NCI-H524 (cell line): ENCODE measurements around the gene KLF7.
A peak's percentile ranks its signal among the peaks of the same experiment; 100 is the strongest.

Experiments
- DNase-seq, 2 experiments: peaks; one replicate each; lab custom pipeline; 2025; lab: John Stamatoyannopoulos, UW

Gene KLF7

GRCh38 chr2:207165121-207166038, at the start of gene KLF7:
KLF7 (minus strand) TSS chr2:207165948; CDS start chr2:207165568, 380 bp downstream.
- DNase-seq = peak in 1 of 2 experiments; percentile 45

DNA sequence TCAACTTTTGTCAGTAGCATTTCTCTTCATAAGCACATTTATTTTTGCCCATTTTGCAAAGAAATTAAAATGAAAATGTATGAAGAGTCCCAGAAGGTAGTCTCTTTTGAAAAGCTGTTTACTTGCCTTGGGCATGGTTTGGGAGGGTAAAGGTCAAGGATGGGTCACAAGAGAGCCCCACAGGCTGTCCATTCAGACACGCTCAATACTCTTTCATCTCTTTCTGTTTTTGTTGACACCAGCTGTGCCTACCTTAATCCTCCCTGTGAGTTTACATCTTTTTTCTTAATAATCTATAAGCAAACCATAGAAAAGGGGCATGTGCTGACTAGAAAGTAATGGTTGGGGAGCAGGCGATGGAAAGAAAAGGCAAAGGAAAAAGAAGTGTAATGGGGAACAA, 49.6 kb upstream of the KLF7 start:
- no peak for DNase-seq

DNA sequence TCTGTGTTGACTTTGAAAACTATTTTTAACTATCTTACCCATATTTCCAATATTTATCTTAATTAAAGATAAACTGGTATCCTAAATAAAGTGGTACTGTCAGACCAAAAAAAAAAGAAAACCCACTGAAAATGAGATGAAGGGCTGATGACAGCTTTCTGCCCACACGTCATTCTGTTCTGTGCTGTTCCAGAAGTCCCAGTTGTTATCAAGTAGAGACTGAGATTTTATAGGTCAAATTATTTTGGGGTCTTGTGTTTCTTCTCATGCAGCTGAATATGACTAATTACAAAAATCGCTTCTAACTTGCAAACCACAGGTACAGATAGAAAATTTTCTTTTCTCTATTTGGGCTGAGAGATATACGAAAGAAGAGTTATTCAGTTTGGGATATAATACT, 48.7 kb upstream of the KLF7 start:
- no peak for DNase-seq

DNA sequence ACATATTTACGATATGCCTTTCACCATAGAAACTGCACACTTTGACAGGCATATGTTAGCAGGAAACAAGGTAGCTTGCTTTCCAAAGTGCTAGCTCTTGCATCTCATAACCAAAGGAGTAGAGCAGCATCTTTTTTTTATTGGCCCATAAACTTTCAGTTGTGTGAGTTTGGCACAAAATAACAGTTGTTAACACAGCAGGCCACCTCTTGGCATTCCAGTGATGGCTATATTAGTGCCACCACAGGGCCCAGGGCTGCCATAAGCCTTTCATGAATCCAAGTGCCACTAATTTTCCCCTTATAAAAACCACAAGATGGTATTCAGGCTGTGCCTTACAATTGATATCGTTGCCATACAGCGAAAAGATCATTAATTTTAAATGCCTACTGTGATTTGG, 40.3 kb upstream of the KLF7 start:
- DNase-seq = no peak

- DNase-seq = no peak
Measured at GRCh38 chr2:207205173-207205957, 39.6 kb upstream of the KLF7 start.

DNA sequence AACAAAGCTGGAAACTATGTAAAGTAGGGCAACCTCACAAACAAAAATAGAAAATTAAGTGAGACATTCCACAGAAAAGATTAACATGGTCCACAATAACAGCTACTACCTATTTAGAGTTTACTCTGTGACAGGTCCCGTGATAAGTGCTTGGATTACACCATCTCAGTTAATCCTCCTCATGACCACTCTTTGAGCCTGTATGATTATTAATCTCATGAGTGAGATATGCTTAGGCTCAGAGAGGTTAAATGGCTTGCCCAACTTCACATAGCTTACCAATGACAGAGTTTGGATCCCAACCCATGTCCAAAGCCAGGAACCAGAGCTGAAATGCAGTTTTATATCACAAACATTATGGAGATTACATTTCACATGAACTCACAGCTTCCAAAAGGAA, 37.3 kb upstream of the KLF7 start:
- no peak for DNase-seq

DNA sequence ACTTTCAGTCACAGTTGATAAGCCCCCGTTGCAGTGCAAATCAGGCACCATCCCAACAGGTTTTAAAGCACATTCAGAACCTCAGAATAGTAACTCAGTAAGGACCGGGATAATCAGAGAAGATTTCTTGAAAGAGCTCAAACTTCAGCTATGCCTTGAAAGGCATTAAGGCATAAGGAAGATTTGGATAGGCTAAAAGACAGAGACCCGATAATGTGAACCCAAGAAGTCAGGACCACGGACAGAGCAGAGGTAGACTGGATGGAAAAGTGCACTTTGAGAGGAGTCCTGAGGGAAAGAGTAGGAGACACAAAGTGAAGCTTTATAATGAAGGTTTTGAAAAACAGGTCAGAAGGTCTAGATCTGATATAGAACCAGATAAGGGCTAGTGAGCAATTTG, 36.9 kb upstream of the KLF7 start:
- no peak for DNase-seq

- no peak for DNase-seq
Measured at GRCh38 chr2:207201416-207201815, 35.7 kb upstream of the KLF7 start.

GRCh38 chr2:207200136-207200535, 34.4 kb upstream of the KLF7 start:
- no peak for DNase-seq

DNA sequence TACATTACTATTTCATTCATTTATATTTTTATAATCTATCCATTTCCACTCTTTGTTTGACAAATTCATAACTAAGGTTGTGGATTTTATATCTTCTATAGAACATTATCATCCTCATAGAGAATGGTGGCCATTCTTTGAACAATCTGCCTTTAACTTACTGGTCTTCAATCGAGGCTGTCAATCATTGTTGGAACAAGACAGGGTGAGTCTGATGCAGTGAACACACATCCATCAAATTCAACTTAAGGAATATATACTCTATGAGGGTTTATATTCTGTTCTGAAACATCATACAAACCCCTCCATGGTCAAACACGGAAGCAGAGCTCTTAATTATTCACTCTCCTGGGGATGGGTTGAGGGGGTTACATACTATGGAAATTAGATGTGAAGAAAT, 28.3 kb upstream of the KLF7 start:
- DNase-seq = no peak

- DNase-seq = no peak
Measured at GRCh38 chr2:207188626-207189419, 23.1 kb upstream of the KLF7 start.

DNA sequence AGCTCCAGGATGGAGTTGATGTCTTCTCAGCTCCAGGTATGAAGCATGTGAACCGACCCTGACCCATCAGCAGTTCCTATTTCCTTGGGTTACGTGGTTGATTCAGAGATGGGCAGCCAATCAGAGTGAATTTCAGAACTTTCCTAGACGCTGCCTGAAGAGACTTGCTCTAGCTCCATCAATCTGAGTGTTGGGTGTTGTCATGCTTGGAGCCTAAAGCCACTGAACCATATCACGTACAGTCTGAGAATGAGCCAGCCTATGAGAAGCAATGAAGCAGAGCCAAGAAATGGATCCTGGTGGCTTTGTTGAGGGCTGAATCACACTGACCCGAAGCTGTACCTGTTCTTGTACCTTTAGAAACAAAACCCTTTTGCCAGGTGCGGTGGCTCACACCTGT, 19.6 kb upstream of the KLF7 start:
- no peak for DNase-seq

- DNase-seq = no peak
Measured at GRCh38 chr2:207184768-207185167, 19.0 kb upstream of the KLF7 start.

DNA sequence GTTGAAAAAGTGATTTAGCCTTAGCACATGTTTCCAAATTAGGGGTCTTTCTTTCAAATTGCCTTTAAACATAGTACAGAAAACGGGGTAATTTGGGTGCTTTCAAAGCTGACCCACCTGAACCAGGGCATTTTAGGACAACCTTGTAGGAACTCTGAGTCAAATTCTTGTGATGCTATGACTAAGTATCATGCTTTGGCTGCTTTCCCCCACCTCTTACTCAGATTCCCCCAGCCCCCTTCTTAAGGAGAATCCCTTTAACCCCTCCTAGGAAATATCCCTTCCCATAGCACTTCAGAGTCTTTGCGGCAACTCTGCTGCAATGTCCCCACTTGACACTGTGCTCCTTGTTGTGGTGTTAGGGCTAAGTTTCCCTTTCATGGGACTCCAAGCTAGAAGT, 18.6 kb upstream of the KLF7 start:
- DNase-seq = no peak

GRCh38 chr2:207183506-207183905, 17.8 kb upstream of the KLF7 start:
- DNase-seq = no peak

GRCh38 chr2:207182911-207183310, 17.2 kb upstream of the KLF7 start:
- no peak for DNase-seq

DNA sequence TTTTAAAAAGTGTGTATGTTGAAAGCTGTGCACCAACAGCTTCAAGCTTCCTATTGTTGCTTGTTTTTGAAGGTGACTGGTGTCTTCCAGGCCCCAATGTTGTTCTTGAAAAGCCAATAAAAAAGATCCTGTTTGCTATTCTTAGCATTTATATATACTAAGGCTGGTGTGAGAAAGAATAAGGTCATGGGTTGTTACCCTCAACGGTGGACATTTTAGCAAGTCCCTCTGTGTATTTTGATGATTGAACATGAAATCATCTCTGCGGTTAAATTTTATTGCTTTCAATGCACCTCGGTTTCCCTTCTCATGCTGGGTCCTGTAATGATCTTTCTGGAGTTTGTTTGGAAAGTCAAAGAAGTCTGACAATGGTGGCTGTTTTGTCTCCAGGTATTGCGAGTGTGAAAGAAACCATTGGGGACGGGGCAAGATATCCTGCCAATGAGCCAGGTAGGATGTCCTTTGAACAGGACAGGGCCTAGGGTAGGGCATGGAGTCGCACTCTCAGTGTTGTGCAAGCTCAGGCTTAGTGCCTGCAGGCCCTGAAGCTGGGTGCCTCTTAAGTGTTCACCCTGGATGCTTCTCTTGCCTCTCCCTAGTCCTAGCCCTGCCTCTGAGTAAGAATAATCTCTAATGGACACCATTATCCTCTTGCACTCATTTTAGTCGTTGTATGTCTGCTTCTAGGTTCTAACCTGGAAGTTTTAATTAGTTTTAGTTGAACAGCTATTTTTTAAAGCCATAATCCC, 16.0 kb upstream of the KLF7 start:
- DNase-seq = no peak

DNA sequence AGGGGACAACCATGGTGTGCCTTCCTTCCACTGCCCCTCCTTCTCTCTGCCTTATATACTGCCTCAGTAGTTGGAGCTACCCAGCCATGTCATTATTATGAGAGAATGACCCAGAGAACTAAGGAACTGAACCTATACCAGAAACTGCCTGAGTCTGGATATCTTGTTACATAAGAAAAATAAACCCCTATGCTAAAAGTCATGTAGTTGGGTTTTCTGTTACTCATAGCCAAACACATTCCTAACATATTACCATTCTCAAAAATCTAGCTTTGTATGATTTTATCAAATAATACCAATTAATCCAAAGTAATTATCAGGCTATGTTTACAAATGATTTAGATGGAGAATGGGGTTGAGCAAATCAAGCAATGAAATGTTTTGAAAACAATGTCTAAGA, 15.0 kb upstream of the KLF7 start:
- no peak for DNase-seq

DNA sequence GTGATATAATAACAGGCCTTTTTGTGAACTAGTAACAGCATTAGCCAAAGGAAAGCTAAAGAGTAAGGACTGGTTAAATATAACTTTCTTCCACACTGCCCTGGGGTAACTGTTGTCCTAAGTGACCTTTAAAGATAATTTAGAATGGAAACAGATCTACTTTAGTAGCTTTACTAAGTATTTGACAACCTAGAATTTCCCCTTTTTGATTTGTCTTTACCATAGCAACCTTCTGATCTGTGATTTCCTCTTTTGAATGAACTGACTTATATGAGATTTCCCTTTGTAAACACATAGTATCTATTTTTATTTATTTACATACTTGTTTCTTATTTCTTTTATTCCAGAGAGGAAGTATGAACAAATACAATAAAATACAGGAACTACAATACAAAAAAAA, 10.5 kb upstream of the KLF7 start:
- DNase-seq = no peak

- DNase-seq = no peak
Measured at GRCh38 chr2:207173641-207174040, 7.9 kb upstream of the KLF7 start.

- no peak for DNase-seq
Measured at GRCh38 chr2:207167099-207167923, 1.6 kb upstream of the KLF7 start.
